Measurements from ENCODE around the gene OR8D1. TPM values are rescaled to one million over a fixed set of nuclear protein-coding genes. Genes with fewer than 3 reads are reported as not detected.

The OR8D1 gene
- total RNA-seq, result not detected in 2 replicates

DNA sequence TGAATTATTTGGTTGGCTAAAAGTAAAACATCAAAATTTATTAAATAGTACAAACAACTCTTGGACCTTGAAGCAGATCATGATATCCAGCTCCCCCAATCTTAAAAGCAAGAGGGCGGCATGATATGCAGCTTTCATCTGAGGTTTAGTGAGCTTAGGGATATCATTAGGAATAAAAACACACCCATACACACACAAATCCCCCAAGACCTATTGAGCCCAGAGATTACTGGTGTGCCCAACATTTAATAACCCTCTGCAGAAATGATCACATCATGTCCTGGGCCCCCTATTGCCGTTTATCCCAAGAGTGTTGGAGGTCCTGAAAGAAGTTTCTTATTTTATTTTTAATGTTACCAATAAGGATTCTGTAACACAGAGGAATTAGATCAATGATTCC, at the start of gene OR8D1:
TSS of gene OR8D1 (minus strand) at position 101 of the 400 bp plus-strand sequence. CDS start 3,183 bp downstream, outside the sequence.

DNA sequence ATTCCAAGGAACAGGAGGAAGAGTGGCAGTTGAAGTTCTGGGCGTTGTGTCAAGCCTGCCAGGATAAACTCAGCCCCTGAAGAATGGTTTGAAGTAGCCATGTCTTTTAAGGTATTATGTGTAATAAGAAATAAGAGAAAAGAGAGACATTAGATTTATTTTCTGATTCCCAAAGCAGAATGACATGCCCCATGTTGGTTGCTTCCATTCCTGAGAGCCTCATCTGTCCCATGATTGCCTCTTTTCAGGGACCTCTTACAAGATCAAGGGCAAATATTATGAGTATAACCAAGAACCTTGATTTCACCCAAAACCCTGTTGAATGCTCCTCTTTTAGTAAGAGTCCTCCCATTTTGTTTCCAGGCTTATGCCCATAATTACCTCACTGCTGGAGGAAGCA, 6.3 kb upstream of the OR8D1 start, which contains the start of gene OR8D2:
TSS of gene OR8D2 (minus strand) at position 101 of the 400 bp plus-strand sequence. CDS start at position 101, 0 bp downstream.

DNA sequence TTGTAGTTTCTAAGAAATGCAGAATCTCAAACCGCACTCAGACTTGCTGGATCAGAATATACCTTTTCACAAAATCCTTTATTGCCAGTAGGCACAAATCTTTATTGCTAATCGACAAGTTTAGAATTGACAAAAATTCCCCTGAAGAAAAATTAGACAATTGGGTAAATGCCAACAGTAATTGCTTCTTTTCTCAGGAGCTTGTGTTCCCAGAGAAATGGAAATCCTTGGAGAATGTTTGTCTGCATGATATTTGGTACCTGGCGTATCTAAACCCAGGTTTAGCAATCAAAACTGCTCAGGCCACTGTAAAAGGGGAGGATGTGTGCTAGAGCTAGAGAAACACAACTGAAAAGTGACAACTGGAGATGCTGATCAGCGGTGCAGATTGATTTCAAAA, 57.7 kb downstream of the OR8D1 start, which contains the start of gene OR8G5:
TSS of gene OR8G5 (plus strand) at position 301 of the 400 bp plus-strand sequence. CDS start 8,556 bp downstream, outside the sequence.

Other genes with a start within 250 kb of the OR8D1 start
- 15.9 and 18.0 TPM in 2 replicates for gene VWA5A, start 198.5 kb downstream of the OR8D1 start, total RNA-seq
- gene OR10D3, start 130.6 kb downstream of the OR8D1 start, total RNA-seq, result not detected in 2 replicates
- gene OR8G1, start 72.9 kb downstream of the OR8D1 start, total RNA-seq, result not detected in 2 replicates
- not detected in 2 replicates for gene OR8G5, start 57.6 kb downstream of the OR8D1 start, total RNA-seq
- not detected in 2 replicates for gene OR8D2, start 6.2 kb upstream of the OR8D1 start, total RNA-seq
- not detected in 2 replicates for gene OR8B2, start 70.5 kb upstream of the OR8D1 start, total RNA-seq
- not detected in 2 replicates for gene OR8B3, start 85.1 kb upstream of the OR8D1 start, total RNA-seq
- gene OR8B4, start 110.9 kb upstream of the OR8D1 start, total RNA-seq, result not detected in 2 replicates
- not detected in 2 replicates for gene OR8B8, start 131.7 kb upstream of the OR8D1 start, total RNA-seq
- not detected in 2 replicates for gene OR8B12, start 229.7 kb upstream of the OR8D1 start, total RNA-seq